Measurements from ENCODE around the gene DSC3.
A peak's percentile ranks its signal among the peaks of the same experiment; 100 is the strongest.
"Not testable (repeated sequence)": the region's sequence is repeated elsewhere in the genome, so short reads cannot be mapped to it uniquely, and the experiment has no call there.

DSC3 gene

DNA sequence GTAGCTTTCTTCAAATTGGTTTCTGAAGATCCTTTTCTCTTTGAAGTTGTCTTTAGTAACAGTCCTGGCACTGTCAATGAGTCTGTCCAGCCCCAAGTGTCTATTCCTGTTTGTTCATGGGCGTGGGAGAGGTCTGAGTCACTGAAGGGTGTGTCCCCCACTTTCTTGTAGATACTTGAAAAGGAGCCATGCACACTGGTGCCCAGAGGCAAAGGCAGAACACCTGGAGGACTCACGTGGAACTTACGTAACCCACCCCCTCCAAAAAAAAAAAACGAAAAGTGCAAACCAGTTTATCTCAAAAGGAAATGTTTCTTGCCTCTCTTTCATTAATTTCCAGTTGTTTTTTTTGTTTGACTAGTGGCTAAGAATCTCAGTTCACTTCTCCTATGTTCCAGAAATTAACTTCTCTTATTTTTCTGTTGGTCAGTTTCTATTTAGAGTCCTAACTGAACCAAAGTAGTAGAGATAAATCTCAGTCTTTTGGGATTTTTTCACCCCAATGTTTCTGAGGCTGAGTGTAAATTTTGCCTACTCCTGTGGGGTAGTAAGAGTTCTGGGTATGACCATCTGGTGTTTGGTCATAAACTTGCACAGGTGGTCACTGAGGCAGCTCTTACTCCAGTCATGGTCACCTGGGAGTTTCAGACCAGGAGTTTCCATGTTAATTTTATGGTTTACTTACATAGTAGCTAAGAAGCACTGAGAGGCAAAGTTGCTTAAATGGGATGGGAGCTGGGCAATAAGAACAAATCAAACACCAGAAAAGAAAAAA lies 54.9 kb downstream of the DSC3 start:
- no peak for DNase-seq
- in situ Hi-C loops (cut with MboI; ENCODE audit: low pct_unique_long_range_greater_than_20kb, low sequenced_read_pairs): no loop called here

DNA sequence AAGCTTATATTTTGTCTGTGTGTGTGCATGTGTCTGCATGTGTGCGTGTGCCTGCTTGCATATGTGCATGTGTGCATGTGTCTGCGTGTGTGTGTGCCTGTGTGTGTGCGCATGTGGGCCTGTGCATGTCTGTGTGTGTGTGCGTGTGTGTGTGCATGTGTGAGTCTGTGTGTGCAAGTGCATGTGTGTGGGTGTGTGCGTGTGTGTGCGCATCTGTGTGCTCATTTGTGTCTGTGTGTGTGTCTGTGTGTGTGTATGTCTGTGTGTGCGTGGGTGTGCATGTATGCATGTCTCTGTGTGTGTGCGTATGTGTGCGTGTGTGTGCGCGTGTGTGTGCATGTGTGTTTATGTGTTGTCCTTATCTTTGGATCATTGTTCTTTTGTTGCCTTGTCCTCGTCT lies 56.8 kb downstream of the DSC3 start:
- in situ Hi-C loops (cut with MboI; ENCODE audit: low pct_unique_long_range_greater_than_20kb, low sequenced_read_pairs): no loop called here
- no peak for DNase-seq

DNA sequence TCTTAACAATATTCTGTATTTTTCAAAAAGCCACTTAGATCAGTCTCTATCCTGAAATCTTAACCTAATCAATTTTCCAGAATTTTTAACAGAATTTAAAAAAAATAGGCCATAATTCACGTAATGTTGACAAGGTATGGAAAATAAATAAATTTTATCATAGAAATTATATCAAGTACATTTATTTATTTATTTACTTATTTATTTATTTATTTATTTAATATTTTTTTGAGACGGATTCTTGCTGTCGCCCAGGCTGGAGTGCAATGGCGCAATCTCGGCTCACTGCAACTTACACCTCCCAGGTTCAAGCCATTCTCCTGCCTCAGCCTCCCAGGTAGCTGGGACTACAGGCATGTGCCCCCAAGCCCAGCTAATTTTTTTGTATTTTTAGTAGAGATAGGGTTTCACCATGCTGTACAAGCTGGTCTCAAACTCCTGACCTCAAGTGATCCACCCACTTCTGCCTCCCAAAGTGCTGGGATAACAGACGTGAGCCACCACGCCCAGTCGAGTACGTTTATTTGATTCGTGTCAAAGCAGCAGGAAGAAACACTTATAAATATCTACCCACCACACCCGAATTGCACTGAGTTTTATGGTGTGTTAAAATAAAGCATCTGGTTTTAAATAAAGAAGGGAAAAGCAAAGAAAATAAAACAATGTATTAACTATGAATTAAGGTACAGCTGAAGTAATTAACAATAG lies 60.1 kb downstream of the DSC3 start:
- no peak for DNase-seq
- in situ Hi-C loops (cut with MboI; ENCODE audit: low pct_unique_long_range_greater_than_20kb, low sequenced_read_pairs): no loop called here

DNA sequence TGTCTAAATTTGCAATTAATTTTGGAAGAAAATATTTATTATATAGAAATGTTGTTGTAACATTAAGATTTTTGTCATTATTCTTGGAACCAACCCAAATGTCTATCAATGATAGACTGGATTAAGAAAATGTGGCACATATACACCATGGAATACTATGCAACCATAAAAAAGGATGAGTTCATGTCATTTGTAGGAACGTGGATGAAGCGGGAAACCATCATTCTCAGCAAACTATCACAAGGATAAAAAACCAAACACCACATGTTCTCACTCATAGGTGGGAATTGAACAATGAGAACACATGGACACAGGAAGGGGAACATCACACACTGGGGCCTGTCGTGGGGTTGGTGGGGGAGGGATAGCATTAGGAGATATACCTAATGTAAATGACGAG lies 64.5 kb downstream of the DSC3 start:
- in situ Hi-C loops (cut with MboI; ENCODE audit: low pct_unique_long_range_greater_than_20kb, low sequenced_read_pairs); DNase-seq: not testable (repeated sequence)

DNA sequence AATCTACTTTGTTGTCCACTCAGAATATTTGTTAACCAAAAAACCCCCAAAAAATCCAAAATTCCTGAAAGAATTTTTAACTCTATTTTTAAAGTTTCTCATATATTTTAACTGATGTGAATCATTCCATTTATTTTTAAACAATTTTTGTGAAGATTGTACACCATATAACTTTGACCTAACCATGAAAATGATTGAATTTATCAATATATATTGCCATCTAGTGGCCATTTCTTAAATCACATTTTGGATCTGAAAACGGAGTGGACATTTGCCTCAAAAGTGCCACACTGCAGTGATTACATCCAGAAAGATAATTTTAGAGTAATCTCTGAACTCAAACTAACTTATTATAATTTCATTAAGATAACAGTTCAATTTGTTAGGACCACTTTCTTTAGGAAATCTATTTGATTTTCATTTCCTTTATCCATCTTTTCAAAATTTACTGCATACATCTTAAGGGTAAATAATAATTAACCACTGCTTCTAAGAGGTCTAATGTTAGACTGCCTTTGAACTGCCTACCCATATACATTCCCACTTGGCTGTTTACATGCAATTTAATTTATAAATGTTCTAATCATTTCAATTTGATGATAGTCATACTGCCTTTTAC lies 71.1 kb downstream of the DSC3 start:
- in situ Hi-C loops (cut with MboI; ENCODE audit: low pct_unique_long_range_greater_than_20kb, low sequenced_read_pairs): no loop called here
- DNase-seq: peak; percentile 53

DNA sequence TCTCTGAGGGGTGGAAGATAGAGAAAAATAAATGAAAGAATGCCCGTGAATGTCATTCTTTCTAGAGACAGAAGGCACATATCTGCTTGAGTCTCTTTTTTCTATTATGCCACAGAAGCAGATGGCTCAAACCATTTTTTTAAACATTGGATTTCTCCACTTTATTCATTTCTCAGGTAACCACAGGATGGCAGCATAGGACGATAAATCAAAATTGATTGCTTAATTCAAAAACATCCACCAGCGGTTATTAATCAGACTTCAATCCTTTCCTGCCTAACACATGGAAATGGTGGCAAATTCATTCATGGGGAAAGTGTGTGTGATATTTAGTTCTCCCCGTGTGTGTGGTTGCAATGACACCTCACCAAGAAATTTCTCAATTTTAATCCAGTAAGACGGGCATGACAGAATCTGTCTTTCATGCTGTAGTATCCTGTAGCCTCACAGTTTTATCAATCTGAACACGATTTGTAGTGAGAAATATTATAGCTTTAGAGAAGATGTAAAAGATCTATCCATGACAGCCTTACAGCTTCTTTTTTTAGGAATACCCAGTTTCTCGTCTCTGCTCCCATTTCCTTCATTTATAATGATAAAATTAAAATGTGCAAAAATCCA lies 72.2 kb downstream of the DSC3 start:
- DNase-seq: peak; percentile 60

DNA sequence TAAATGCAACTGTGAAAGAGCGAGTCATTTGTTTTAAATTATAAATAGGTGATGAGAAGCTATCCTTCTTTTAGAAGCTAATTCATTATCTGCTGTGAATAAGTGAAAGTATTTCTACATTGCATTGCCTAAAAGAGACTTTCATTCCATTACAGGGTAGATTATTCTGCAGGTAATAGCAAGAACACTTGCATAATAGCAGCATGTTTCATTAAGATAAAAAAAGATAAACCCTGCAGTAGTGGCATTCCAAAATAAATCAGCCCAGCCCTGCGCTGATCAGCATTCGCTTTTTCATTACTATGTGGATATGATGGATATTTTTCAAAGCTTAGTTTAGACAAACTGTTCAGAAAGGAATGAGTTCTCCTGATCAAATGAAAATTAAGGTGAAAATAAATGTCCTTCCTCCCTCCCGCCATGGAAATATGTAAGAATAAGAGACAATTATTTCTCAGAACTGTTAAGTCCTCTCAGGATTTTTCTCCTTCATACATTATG lies 72.8 kb downstream of the DSC3 start:
- in situ Hi-C loops (cut with MboI; ENCODE audit: low pct_unique_long_range_greater_than_20kb, low sequenced_read_pairs): no loop called here
- DNase-seq: no peak

More for the DNA sequence above, 72.2 kb downstream of the DSC3 start:
- in situ Hi-C loops (cut with MboI; ENCODE audit: low pct_unique_long_range_greater_than_20kb, low sequenced_read_pairs): no loop called here

DNA sequence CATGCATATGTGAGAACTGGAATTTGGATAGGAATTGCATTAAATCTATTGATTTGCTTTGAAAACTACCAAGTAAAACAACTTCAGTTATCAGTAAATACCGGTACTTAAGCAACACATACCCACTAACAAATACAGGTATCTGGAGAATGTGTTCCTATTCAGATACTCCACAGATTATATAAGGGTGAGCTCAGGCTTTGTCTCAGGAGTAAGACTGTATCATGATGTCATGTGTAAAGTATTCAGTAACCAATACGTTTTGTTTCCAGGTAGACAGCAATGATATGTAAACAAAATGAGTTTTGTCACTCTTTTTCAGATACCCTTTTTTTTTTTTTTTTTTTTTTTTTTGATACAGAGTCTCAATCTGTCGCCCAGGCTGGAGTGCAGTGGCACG lies 74.8 kb downstream of the DSC3 start:
- in situ Hi-C loops (cut with MboI; ENCODE audit: low pct_unique_long_range_greater_than_20kb, low sequenced_read_pairs): no loop called here
- DNase-seq: no peak

DNA sequence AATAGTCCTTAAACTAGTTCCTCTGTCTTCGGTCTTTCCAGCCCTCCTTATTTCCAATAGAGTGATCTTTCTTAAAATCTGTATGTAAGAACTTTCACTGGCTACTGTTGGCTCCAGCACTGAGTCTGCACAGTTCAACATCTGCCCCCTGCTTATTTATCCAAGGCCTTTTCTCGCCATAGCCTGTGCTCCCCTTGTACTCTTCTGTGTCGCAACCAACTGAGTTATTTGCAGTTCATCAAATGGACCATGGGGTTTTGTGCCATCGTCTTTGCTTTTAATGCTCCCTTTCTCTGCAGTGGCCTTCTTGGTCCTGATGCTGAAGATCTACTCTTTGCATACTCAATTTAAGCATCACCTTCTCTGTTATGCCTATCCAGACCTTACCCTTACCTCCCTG lies 77.3 kb downstream of the DSC3 start:
- in situ Hi-C loops (cut with MboI; ENCODE audit: low pct_unique_long_range_greater_than_20kb, low sequenced_read_pairs): no loop called here
- DNase-seq: no peak

DNA sequence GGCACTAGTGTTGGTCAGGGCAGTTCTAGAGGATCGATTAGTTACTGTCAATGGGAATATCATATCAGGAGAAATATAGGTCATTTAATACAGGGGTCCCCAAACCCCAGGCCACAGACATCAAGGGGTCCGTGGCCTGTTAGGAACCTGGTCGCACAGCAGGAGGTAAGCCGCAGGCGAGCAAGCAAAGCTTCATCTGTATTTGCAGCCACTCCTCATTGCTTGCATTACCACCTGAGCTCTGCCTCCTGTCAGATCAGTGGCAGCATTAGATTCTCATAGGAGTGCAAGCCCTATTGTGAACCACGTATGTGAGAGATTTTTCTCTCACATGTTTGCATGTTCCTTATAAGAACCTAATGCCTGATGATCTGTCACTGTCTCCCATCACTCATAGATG lies 81.9 kb downstream of the DSC3 start:
- in situ Hi-C loops (cut with MboI; ENCODE audit: low pct_unique_long_range_greater_than_20kb, low sequenced_read_pairs): no loop called here
- no peak for DNase-seq

DNA sequence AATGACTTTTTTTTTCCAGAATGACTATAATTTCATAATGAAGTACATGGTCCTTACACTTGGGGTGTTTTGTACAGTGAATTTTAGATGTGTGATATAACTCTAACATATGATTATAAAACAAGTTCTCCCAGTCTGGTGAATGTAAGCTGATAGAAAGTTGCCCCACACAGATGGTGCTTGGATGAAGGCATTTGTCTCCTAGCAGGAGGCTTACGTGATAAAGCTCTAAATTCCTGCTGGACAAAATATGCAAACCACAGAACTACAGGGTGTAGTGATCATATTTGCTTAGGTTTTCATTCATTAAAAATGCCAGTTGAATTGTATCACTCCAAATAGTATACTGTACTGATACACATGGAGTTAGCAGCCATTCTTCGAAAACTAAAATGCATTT lies 85.5 kb downstream of the DSC3 start:
- no peak for DNase-seq
- in situ Hi-C loops (cut with MboI; ENCODE audit: low pct_unique_long_range_greater_than_20kb, low sequenced_read_pairs): no loop called here

DNA sequence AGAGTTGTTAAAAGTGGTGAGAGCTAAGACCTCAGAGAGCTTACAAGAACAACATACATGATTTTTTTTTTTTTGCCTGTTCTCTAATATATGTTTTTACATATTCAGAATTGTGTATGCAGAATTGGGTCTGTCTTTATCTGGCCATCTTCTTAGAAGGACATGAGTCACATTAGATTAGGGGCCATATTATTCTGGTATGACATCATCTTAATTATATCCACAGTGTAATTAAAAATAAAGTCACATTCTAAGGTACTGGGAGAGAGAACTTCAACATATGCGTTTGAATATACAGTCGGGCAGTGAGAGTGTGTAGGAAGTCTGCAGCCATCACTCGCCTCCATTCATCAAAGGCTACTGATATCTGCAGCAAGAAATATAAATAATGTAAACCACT lies 88.3 kb downstream of the DSC3 start:
- in situ Hi-C loops (cut with MboI; ENCODE audit: low pct_unique_long_range_greater_than_20kb, low sequenced_read_pairs): no loop called here
- no peak for DNase-seq

DNA sequence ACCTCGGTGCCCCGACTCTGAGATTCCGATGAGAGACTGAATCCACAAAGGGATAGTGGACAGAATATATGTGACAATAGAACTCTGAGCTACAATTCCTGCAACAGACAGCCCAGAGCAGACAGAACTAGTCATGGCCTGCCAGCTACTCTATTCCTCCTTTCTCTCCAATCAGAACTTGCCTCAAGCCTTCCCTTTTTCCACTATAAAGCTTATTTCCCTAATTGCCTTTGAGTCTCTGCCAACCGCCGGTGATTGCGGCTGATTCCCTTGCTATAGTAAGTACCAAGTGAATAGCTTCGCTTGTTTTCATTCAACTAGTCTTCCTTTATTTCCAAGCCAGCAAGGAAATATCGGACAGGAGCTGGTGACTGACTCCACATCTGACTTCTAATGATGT lies 96.8 kb downstream of the DSC3 start:
- no peak for DNase-seq
- in situ Hi-C loops (cut with MboI; ENCODE audit: low pct_unique_long_range_greater_than_20kb, low sequenced_read_pairs): no loop called here

DNA sequence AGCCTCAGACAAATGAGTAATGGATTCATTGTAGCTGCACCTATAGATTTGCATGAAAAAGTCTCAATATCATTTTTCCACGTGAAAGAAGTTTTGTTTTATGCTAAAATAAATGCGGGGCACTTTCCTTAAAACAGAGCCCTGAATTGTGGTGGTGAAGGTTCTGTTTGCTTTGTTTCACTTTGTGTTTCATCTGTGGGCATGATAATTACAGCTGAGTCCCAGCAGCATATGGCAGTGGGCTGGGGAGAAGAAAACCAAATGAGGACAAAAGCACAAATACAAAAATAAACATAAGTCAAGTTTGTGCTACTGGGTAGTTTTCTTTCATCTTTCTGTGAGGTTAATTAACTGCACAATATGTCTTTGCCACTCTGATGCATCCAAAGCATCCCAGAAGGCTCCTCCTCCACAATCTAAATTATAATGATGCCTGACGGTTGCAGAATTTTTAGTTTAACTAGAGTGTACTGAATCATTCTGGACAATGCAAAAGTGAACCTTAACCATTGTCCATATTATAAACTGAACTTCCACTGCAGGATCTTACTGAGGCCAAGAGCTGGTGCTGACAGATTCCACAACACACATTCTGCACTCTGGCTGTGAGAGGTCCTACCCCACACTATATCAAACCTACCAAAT lies 97.6 kb downstream of the DSC3 start:
- in situ Hi-C loops (cut with MboI; ENCODE audit: low pct_unique_long_range_greater_than_20kb, low sequenced_read_pairs): no loop called here
- no peak for DNase-seq

DNA sequence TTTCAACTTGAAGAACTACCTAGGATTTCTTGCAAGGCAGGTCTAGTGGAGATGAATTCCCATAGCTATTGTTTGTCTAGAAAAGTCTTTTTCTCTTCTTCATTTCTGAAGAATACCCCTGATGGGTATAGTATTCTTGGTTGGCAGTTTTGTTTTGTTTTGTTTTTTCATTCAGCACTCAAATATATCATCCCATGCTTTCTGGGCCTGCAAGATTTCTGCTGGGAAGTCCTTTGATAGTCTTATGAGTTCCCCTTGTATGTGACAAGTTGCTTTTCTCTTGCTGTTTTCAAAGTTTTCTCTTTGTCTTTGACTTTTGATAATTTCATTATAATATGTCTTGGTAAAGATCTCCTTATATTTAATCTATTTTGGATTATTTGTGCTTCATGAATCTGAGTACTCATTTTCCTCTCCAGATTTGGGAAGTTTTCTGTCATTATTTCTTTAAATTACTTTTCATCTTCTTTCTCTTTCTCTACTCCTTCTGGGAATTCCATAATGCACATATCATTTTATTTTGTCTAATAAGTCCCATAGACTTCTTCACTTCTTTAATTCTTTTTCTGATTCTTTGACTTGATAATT lies 101.5 kb downstream of the DSC3 start:
- in situ Hi-C loops (cut with MboI; ENCODE audit: low pct_unique_long_range_greater_than_20kb, low sequenced_read_pairs): no loop called here
- DNase-seq: no peak
